Activated B cell treated with CpG ODN at 0.5 μM for 24 hours (primary cell): ENCODE data around the gene TXNRD2. TPM values are rescaled to one million over a fixed set of nuclear protein-coding genes. Genes with fewer than 3 reads are reported as not detected.

Source experiments
- ATAC-seq: fragments of 200-7000 bp; cut with Tn5 transposase; one replicate; pipeline ENCODE4 v1.10.0; 2021; ENCODE audit warnings: low read depth, mild to moderate bottlenecking, moderate library complexity
- CTCF ChIA-PET: fragments of 350-600 bp; sonication (Branson Sonifier 250); formaldehyde crosslinking; loops from one replicate; lab custom pipeline; 2021; ENCODE audit warnings: antibody characterized with exemption; lab: Charles Lee
- POLR2A ChIA-PET: fragments of 350-600 bp; sonication (Branson Sonifier 250); formaldehyde crosslinking; loops from one replicate; lab custom pipeline; 2021; ENCODE audit warnings: antibody characterized with exemption; lab: Charles Lee
- DNase-seq: peaks from one replicate; pipeline ENCODE4 v3.0.0; 2022
- H3K27ac Mint-ChIP-seq: one replicate; pipeline ENCODE4 v1.8.0; 2020; ENCODE audit warnings: mixed read lengths
- H3K27me3 Mint-ChIP-seq: one replicate; pipeline ENCODE4 v1.8.0; 2021; ENCODE audit warnings: mixed read lengths
- H3K36me3 Mint-ChIP-seq: one replicate; pipeline ENCODE4 v1.8.0; 2021; ENCODE audit warnings: low read depth, mixed read lengths
- H3K4me1 Mint-ChIP-seq: one replicate; pipeline ENCODE4 v1.8.0; 2021; ENCODE audit warnings: mixed read lengths
- H3K4me3 Mint-ChIP-seq: one replicate; pipeline ENCODE4 v1.8.0; 2020; ENCODE audit warnings: mild to moderate bottlenecking, mixed read lengths
- H3K9me3 Mint-ChIP-seq: one replicate; pipeline ENCODE4 v1.8.0; 2020; ENCODE audit warnings: mixed read lengths
- CTCF ChIP-seq: fragments of 200-600 bp; IDR thresholded peaks from one replicate; pipeline ENCODE4 v1.8.0; 2022; ENCODE audit warnings: antibody characterized with exemption, mild to moderate bottlenecking
- intact Hi-C: fragments of 100-400 bp; cut with micrococcal nuclease; formaldehyde crosslinking; loops from one replicate; pipeline ENCODE4 v1.15.1; 2024
- total RNA-seq: library from RNA; stranded (reverse); gene quantifications from 2 replicates; pipeline ENCODE4 v1.2.3, GENCODE V29; 2022

The TXNRD2 gene
- total RNA-seq, 1 donor from 2014 or later, result 31.2 TPM

- Mint-ChIP-seq H3K27ac (no peak overlapping the region), H3K9me3 (no peaks in the 10 kb centered on the region), H3K4me1 (no peaks in the 10 kb centered on the region), H3K36me3 (no peaks in the 10 kb centered on the region), H3K4me3 (no peak overlapping the region), H3K27me3 (no peaks in the 10 kb centered on the region)
- CTCF ChIA-PET, result no interaction called here
- ATAC-seq, result no peak
- intact Hi-C loops, result no loop called here
- no peak for TF ChIP-seq CTCF
- POLR2A ChIA-PET, result no interaction called here
- DNase-seq, result no peak
Observed at GRCh38 chr22:19871845-19872778, 69.5 kb downstream of the TXNRD2 start.

- ATAC-seq (no peak), DNase-seq (no peak)
- no peaks in the 10 kb centered on the region for H3K27me3 Mint-ChIP-seq
- no peaks in the 10 kb centered on the region for H3K36me3 Mint-ChIP-seq
- ChIA-PET CTCF (no interaction called here), POLR2A (no interaction called here)
- H3K4me1 Mint-ChIP-seq, result no peaks in the 10 kb centered on the region
- no peak overlapping the region for H3K4me3 Mint-ChIP-seq
- TF ChIP-seq CTCF, result no peak
- H3K9me3 Mint-ChIP-seq, result no peaks in the 10 kb centered on the region
- intact Hi-C loops, result no loop called here
- H3K27ac Mint-ChIP-seq, result no peak overlapping the region
Observed at GRCh38 chr22:19871023-19871844, 70.4 kb downstream of the TXNRD2 start.

GRCh38 chr22:19870153-19871022 lies 71.2 kb downstream of the TXNRD2 start:
- H3K27ac Mint-ChIP-seq, result no peak overlapping the region
- POLR2A ChIA-PET, result interaction anchor here (0.6 kb wide), 1 partner anchor 752 kb away, joined by 9 read pairs; no protein-coding TSS in a partner anchor
- DNase-seq (no peak), ATAC-seq (no peak)
- no peaks in the 10 kb centered on the region for H3K9me3 Mint-ChIP-seq
- H3K4me3 Mint-ChIP-seq, result no peak overlapping the region
- intact Hi-C loops, result no loop called here
- H3K4me1 Mint-ChIP-seq, result no peaks in the 10 kb centered on the region
- no peaks in the 10 kb centered on the region for H3K36me3 Mint-ChIP-seq
- H3K27me3 Mint-ChIP-seq, result no peaks in the 10 kb centered on the region
- no peak for TF ChIP-seq CTCF
- CTCF ChIA-PET, result no interaction called here

GRCh38 chr22:19869497-19870152 lies 72.0 kb downstream of the TXNRD2 start:
- ATAC-seq (no peak), DNase-seq (no peak)
- no peak overlapping the region for H3K27ac Mint-ChIP-seq
- CTCF ChIA-PET, result no interaction called here
- H3K4me1 Mint-ChIP-seq, result no peaks in the 10 kb centered on the region
- no peaks in the 10 kb centered on the region for H3K27me3 Mint-ChIP-seq
- POLR2A ChIA-PET, result interaction anchor here (0.6 kb wide), 1 partner anchor 751 kb away, joined by 9 read pairs; no protein-coding TSS in a partner anchor
- intact Hi-C loops, result no loop called here
- no peak overlapping the region for H3K4me3 Mint-ChIP-seq
- no peaks in the 10 kb centered on the region for H3K36me3 Mint-ChIP-seq
- no peaks in the 10 kb centered on the region for H3K9me3 Mint-ChIP-seq
- no peak for TF ChIP-seq CTCF
